Ascending aorta (tissue), 2 donors: ENCODE results near the gene PDLIM4. TPM values are rescaled to one million over a fixed set of nuclear protein-coding genes. Genes with fewer than 3 reads are reported as not detected.

Source experiments
- DNase-seq, 2 donors: peaks; one replicate each; pipeline ENCODE4 v3.0.0-alpha.2; 2019; ENCODE audit warnings: low spot score in 2 of 2
- H3K27ac ChIP-seq, 2 donors: fragments of 200-600 bp; sonication (generic); one replicate each; pipeline ENCODE4 v1.5.1; 2016 to 2017; ENCODE audit warnings: mild to moderate bottlenecking in 1 of 2
- H3K27me3 ChIP-seq: fragments of 200-600 bp; sonication (generic); one replicate; pipeline ENCODE4 v1.5.1; 2017
- H3K36me3 ChIP-seq, 2 donors: fragments of 200-600 bp; sonication (generic); one replicate each; pipeline ENCODE4 v1.5.1; 2016
- H3K4me1 ChIP-seq, 2 donors: fragments of 200-600 bp; sonication (generic); one replicate each; pipeline ENCODE4 v1.5.1; 2016 to 2017; ENCODE audit warnings: mild to moderate bottlenecking in 1 of 2
- H3K4me3 ChIP-seq, 2 donors: fragments of 200-600 bp; sonication (generic); one replicate each; pipeline ENCODE4 v1.5.1; 2016 to 2017; ENCODE audit warnings: mild to moderate bottlenecking in 1 of 2
- H3K9me3 ChIP-seq, 2 donors: fragments of 200-600 bp; sonication (generic); one replicate each; pipeline ENCODE4 v1.5.1; 2016
- intact Hi-C: fragments of 100-400 bp; cut with DNase I; formaldehyde crosslinking; loops from one replicate; pipeline ENCODE4 v1.15.1; 2023
- total RNA-seq: library from RNA; depleted of rRNA; stranded (reverse); fragments of >200 nt; gene quantifications from one replicate; pipeline ENCODE4 v1.1.0, GENCODE V29; 2016
- TF ChIP-seq, protein P1 (sequence below), 3 experiments: fragments of 200-600 bp in 2 of 3; fragments of 450-650 bp in 1 of 3; sonication (generic) in 2 of 3; IDR thresholded peaks; one replicate each; pipeline ENCODE4 v1.5.1; 2016 to 2019; ENCODE audit warnings: antibody characterized with exemption in 3 of 3, mild to moderate bottlenecking in 1 of 3, moderate library complexity in 1 of 3

PDLIM4 gene
- total RNA-seq, 1 donor from 2014 or later, result 49.1 TPM

DNA sequence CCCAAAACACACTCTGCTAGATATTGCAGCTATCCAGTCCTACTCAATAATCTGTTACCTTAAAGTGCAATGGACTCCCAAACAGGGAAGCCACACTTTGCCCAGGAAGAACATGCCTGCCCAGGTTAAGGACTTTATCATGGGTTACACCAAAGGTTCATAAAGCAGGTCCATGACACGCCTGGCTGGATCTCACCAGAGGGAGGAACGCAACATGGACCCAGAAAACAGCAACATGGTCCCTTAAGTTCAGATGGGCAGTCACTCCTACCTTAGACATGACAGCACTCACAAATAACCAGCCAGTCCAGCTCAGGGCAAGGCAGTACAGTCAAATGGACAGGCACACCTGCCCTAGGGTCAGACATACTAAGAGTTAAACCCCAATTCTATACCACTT lies 33.6 kb upstream of the PDLIM4 start:
- DNase-seq, result peak in 1 of 2 donors; percentile 47
- Histone ChIP-seq H3K9me3 (no peaks in the 10 kb centered on the region), H3K27ac (peak overlapping the region; percentile 83 to 85), H3K4me1 (peaks cover 31 to 76% of the 10 kb centered on the region in 2 donors), H3K27me3 (no peaks in the 10 kb centered on the region), H3K4me3 (no peak overlapping the region), H3K36me3 (no peaks in the 10 kb centered on the region)
- intact Hi-C loops, result loop anchor here (10.0 kb wide), 1 partner anchor 271 kb away; the partner anchor contains the start of gene IRF1
- TF ChIP-seq, protein P1, sequence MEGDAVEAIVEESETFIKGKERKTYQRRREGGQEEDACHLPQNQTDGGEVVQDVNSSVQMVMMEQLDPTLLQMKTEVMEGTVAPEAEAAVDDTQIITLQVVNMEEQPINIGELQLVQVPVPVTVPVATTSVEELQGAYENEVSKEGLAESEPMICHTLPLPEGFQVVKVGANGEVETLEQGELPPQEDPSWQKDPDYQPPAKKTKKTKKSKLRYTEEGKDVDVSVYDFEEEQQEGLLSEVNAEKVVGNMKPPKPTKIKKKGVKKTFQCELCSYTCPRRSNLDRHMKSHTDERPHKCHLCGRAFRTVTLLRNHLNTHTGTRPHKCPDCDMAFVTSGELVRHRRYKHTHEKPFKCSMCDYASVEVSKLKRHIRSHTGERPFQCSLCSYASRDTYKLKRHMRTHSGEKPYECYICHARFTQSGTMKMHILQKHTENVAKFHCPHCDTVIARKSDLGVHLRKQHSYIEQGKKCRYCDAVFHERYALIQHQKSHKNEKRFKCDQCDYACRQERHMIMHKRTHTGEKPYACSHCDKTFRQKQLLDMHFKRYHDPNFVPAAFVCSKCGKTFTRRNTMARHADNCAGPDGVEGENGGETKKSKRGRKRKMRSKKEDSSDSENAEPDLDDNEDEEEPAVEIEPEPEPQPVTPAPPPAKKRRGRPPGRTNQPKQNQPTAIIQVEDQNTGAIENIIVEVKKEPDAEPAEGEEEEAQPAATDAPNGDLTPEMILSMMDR (IDR thresholded peaks at IDR 0.05), result no peak

DNA sequence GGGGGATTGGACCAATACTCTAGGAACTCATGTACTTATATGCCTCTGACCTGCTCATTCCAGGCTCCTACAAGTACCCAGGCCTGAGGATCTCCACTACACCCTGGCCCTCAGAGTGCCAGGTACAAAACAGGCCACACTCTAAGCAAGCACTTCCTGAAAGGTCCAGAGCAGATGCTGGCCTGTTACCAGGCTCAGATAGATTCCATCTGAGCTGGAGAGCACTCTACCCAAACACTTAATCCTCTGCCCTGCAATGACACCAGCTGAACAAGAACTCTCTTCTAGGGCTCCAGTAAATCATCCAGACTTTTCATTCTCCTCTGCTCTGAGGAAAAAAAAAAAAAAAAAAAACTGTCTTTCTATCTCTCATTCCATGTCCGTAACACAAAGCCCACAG lies 32.8 kb upstream of the PDLIM4 start:
- H3K27me3 ChIP-seq, result no peaks in the 10 kb centered on the region
- intact Hi-C loops, result loop anchor here (5.0 to 10.0 kb wide), 3 partner anchors 32 to 270 kb away; partner anchors contain the start of gene IRF1
- peak overlapping the region in 1 of 2 donors; percentile 6 for H3K4me3 ChIP-seq
- H3K9me3 ChIP-seq, result no peaks in the 10 kb centered on the region
- peaks cover 31 to 70% of the 10 kb centered on the region in 2 donors for H3K4me1 ChIP-seq
- H3K36me3 ChIP-seq, result no peaks in the 10 kb centered on the region
- TF ChIP-seq, protein P1 (IDR thresholded peaks at IDR 0.05), result no peak
- H3K27ac ChIP-seq, result peak overlapping the region; percentile 84 to 85
- peak in 1 of 2 donors; percentile 58 for DNase-seq

DNA sequence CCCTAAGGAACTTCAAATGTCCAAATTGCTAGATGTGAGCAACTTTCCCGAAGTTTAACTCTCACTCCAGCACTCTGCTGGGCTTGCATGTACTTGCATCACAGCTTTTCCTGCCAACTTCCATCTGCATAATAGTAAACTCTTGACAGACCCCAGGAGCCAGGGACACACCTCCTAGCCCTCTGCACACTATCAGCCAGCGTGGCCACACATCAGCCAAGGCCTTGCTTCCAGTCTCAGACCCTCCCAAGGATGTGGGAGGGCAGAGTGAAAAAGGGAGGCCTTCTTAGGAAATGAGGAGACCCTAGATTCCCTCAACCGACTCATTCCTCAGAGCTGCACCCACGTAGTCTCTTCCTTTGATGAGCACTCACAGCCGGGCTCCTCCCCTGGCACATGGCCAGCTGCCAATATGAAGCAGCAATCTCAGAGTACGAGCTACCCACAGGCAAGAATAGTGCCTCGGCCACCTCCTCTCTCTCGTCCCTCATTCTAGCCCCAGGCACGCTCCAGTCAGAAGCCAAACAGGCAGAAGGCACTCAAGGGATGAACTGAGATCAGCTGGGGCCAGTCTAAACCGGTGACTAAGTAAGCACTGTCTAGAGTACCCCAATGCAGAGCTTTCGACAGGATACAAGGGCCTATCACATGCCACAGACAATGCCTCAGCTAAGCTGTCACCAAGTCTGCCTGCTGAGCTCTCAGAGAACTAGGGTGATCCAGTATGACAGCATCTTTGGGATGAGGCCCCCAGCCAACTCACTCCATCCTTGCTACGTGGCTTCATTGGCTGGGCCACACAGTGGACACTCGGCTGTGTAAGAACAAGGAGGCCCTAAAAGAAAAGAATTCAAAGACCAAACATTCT lies 32.1 kb upstream of the PDLIM4 start:
- peaks cover 31 to 63% of the 10 kb centered on the region in 2 donors for H3K4me1 ChIP-seq
- DNase-seq, result peak in 1 of 2 donors; percentile 81
- peak overlapping the region in 1 of 2 donors; percentile 83 for H3K4me3 ChIP-seq
- H3K27me3 ChIP-seq, result no peaks in the 10 kb centered on the region
- peak overlapping the region; percentile 58 to 84 for H3K27ac ChIP-seq
- H3K9me3 ChIP-seq, result no peaks in the 10 kb centered on the region
- TF ChIP-seq, protein P1 (IDR thresholded peaks at IDR 0.05), result no peak
- intact Hi-C loops, result loop anchor here (2.0 to 10.0 kb wide), 4 partner anchors 33 to 269 kb away; partner anchors contain the start of gene IRF1
- no peaks in the 10 kb centered on the region for H3K36me3 ChIP-seq

DNA sequence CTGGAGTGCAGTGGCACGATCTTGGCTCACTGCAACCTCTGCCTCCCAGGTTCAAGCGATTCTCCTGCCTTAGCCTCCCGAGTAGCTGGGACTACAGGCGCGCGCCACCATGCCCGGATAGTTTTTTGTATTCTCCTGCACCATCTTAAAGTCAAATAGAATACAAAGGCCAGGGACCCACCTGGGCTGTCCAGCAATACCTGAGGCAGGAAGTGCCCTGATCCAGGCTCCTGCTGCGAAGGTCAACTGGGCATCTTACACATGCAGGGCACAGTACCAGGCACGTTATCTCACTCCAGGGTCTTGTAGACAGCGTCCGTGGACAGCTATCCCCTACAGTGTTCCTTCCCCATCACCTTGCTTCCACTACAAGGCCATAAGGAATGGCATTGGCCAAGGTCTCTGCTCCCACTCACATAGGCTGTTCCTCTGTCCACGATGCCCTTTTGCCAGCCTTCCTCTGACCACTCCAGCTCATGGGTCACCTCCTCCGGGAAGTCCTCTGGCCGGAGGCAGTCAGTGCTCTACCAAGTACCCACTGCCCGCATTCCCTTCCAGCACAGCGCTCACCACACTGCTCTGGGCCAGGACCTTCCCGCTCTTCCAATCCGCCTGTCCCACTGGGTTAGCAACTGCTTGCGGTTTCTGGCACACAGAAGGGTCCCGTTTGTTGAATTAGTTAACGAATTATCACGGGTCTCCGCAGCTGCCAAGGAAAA lies 30.8 kb upstream of the PDLIM4 start:
- Histone ChIP-seq H3K27me3 (no peaks in the 10 kb centered on the region), H3K36me3 (no peaks in the 10 kb centered on the region), H3K27ac (peak overlapping the region; percentile 84 to 87), H3K4me1 (peaks cover 26 to 50% of the 10 kb centered on the region in 2 donors), H3K4me3 (peak overlapping the region; percentile 61 to 83), H3K9me3 (no peaks in the 10 kb centered on the region)
- DNase-seq, result peak in 1 of 2 donors; percentile 65
- TF ChIP-seq, protein P1 (IDR thresholded peaks at IDR 0.05), result no peak
- intact Hi-C loops, result loop anchor here (2.0 to 10.0 kb wide), 4 partner anchors 32 to 268 kb away; partner anchors contain the start of gene IRF1

DNA sequence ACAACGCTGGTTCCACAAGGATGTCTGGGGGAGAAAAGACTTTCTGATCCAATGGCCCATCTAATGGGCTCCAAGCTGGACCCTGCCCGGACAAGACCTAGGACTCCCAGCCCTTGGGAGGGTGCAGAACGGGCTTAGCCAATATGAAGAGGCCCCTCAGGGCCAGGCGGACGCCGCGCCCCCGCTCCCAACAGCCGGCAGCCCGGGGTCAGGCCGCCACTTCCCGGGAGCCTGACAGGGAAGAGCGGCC lies 30.3 kb upstream of the PDLIM4 start:
- H3K4me3 ChIP-seq, result peak overlapping the region; percentile 61 to 83
- H3K27ac ChIP-seq, result peak overlapping the region; percentile 84 to 87
- no peaks in the 10 kb centered on the region for H3K36me3 ChIP-seq
- H3K9me3 ChIP-seq, result no peaks in the 10 kb centered on the region
- DNase-seq, result no peak
- intact Hi-C loops, result loop anchor here (2.0 to 10.0 kb wide), 4 partner anchors 32 to 268 kb away; partner anchors contain the start of gene IRF1
- TF ChIP-seq, protein P1 (IDR thresholded peaks at IDR 0.05), result peak in 1 of 3 experiments; percentile 30
- H3K27me3 ChIP-seq, result no peaks in the 10 kb centered on the region
- H3K4me1 ChIP-seq, result peaks cover 25 to 47% of the 10 kb centered on the region in 2 donors
